ENCODE data around the gene NLGN3. TPM values are rescaled to one million over a fixed set of nuclear protein-coding genes. Genes with fewer than 3 reads are reported as not detected.

Gene NLGN3
- polyA plus RNA-seq, 1 donor from 2014 or later: 11.7 TPM

- no peak overlapping the region for H3K4me2 ChIP-seq (ENCODE audit: low read length)
- no peaks in the 10 kb centered on the region for H3K9me3 ChIP-seq (ENCODE audit: low read length)
- H3K9me2 ChIP-seq (ENCODE audit: insufficient read depth, low read length): no peaks in the 10 kb centered on the region
- H3F3A ChIP-seq (ENCODE audit: insufficient read depth, low read length, poor library complexity, severe bottlenecking): no peaks in the 10 kb centered on the region
- H3K4me3 ChIP-seq (ENCODE audit: low read length): no peak overlapping the region
- no peaks in the 10 kb centered on the region for H3K79me2 ChIP-seq (replicated peaks; ENCODE audit: insufficient read depth, low read length)
- no peaks in the 10 kb centered on the region for H4K20me1 ChIP-seq (ENCODE audit: insufficient read depth)
- H3K27me3 ChIP-seq (ENCODE audit: insufficient read depth, low read depth, low read length): no peaks in the 10 kb centered on the region
- H2AFZ ChIP-seq (ENCODE audit: low read depth, low read length): no peak overlapping the region
- H3K36me3 ChIP-seq (ENCODE audit: insufficient read depth, low read length): no peaks in the 10 kb centered on the region
- TF ChIP-seq MXI1 (conservative IDR thresholded peaks at IDR 0.05; ENCODE audit: poor library complexity, severe bottlenecking) (no peak), SMC3 (conservative IDR thresholded peaks at IDR 0.05; ENCODE audit: poor library complexity) (no peak), POLR2AphosphoS5 (IDR thresholded peaks at IDR 0.05) (no peak), TAF1 (IDR thresholded peaks at IDR 0.05; ENCODE audit: low read depth) (no peak), RAD21 (conservative IDR thresholded peaks at IDR 0.05) (no peak), EP300 (conservative IDR thresholded peaks at IDR 0.05; ENCODE audit: poor library complexity, severe bottlenecking) (no peak), EZH2 (IDR thresholded peaks at IDR 0.05; ENCODE audit: borderline replicate concordance, insufficient read depth, low read length, poor library complexity, severe bottlenecking) (no peak)
- TF ChIP-seq, protein P1, sequence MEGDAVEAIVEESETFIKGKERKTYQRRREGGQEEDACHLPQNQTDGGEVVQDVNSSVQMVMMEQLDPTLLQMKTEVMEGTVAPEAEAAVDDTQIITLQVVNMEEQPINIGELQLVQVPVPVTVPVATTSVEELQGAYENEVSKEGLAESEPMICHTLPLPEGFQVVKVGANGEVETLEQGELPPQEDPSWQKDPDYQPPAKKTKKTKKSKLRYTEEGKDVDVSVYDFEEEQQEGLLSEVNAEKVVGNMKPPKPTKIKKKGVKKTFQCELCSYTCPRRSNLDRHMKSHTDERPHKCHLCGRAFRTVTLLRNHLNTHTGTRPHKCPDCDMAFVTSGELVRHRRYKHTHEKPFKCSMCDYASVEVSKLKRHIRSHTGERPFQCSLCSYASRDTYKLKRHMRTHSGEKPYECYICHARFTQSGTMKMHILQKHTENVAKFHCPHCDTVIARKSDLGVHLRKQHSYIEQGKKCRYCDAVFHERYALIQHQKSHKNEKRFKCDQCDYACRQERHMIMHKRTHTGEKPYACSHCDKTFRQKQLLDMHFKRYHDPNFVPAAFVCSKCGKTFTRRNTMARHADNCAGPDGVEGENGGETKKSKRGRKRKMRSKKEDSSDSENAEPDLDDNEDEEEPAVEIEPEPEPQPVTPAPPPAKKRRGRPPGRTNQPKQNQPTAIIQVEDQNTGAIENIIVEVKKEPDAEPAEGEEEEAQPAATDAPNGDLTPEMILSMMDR (IDR thresholded peaks at IDR 0.05; ENCODE audit: poor library complexity, severe bottlenecking): no peak
- TF ChIP-seq, protein P2, sequence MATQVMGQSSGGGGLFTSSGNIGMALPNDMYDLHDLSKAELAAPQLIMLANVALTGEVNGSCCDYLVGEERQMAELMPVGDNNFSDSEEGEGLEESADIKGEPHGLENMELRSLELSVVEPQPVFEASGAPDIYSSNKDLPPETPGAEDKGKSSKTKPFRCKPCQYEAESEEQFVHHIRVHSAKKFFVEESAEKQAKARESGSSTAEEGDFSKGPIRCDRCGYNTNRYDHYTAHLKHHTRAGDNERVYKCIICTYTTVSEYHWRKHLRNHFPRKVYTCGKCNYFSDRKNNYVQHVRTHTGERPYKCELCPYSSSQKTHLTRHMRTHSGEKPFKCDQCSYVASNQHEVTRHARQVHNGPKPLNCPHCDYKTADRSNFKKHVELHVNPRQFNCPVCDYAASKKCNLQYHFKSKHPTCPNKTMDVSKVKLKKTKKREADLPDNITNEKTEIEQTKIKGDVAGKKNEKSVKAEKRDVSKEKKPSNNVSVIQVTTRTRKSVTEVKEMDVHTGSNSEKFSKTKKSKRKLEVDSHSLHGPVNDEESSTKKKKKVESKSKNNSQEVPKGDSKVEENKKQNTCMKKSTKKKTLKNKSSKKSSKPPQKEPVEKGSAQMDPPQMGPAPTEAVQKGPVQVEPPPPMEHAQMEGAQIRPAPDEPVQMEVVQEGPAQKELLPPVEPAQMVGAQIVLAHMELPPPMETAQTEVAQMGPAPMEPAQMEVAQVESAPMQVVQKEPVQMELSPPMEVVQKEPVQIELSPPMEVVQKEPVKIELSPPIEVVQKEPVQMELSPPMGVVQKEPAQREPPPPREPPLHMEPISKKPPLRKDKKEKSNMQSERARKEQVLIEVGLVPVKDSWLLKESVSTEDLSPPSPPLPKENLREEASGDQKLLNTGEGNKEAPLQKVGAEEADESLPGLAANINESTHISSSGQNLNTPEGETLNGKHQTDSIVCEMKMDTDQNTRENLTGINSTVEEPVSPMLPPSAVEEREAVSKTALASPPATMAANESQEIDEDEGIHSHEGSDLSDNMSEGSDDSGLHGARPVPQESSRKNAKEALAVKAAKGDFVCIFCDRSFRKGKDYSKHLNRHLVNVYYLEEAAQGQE (IDR thresholded peaks at IDR 0.05; ENCODE audit: borderline replicate concordance): no peak
- no peak overlapping the region for H3K27ac ChIP-seq (ENCODE audit: low read length)
- no peak overlapping the region for H3K9ac ChIP-seq (ENCODE audit: low read length)
Observed at GRCh38 chrX:71184092-71184491, 39.5 kb downstream of the NLGN3 start.

GRCh38 chrX:71184803-71185495, 40.3 kb downstream of the NLGN3 start:
- no peak overlapping the region for H2AFZ ChIP-seq (ENCODE audit: low read depth, low read length)
- TF ChIP-seq SMC3 (conservative IDR thresholded peaks at IDR 0.05; ENCODE audit: poor library complexity) (no peak), EP300 (conservative IDR thresholded peaks at IDR 0.05; ENCODE audit: poor library complexity, severe bottlenecking) (no peak), POLR2AphosphoS5 (IDR thresholded peaks at IDR 0.05) (no peak), EZH2 (IDR thresholded peaks at IDR 0.05; ENCODE audit: borderline replicate concordance, insufficient read depth, low read length, poor library complexity, severe bottlenecking) (no peak), TAF1 (IDR thresholded peaks at IDR 0.05; ENCODE audit: low read depth) (no peak), MXI1 (conservative IDR thresholded peaks at IDR 0.05; ENCODE audit: poor library complexity, severe bottlenecking) (no peak), RAD21 (conservative IDR thresholded peaks at IDR 0.05) (no peak)
- TF ChIP-seq, protein P1 (IDR thresholded peaks at IDR 0.05; ENCODE audit: poor library complexity, severe bottlenecking): no peak
- TF ChIP-seq, protein P2 (IDR thresholded peaks at IDR 0.05; ENCODE audit: borderline replicate concordance): no peak

More at GRCh38 chrX:71184803-71185495, 40.3 kb downstream of the NLGN3 start:
- Histone ChIP-seq H3K9me2 (ENCODE audit: insufficient read depth, low read length) (no peaks in the 10 kb centered on the region), H3K4me2 (ENCODE audit: low read length) (no peak overlapping the region), H3K36me3 (ENCODE audit: insufficient read depth, low read length) (no peaks in the 10 kb centered on the region), H3K27me3 (ENCODE audit: insufficient read depth, low read depth, low read length) (no peaks in the 10 kb centered on the region), H3F3A (ENCODE audit: insufficient read depth, low read length, poor library complexity, severe bottlenecking) (no peaks in the 10 kb centered on the region), H3K79me2 (replicated peaks; ENCODE audit: insufficient read depth, low read length) (no peaks in the 10 kb centered on the region), H3K9ac (ENCODE audit: low read length) (no peak overlapping the region), H3K4me3 (ENCODE audit: low read length) (no peak overlapping the region), H4K20me1 (ENCODE audit: insufficient read depth) (no peaks in the 10 kb centered on the region), H3K27ac (ENCODE audit: low read length) (no peak overlapping the region), H3K9me3 (ENCODE audit: low read length) (no peaks in the 10 kb centered on the region)

Measured in neural cell (in vitro differentiated cells).